ENCODE data around the gene CYP4B1. TPM values are rescaled to one million over a fixed set of nuclear protein-coding genes. Genes with fewer than 3 reads are reported as not detected.

CYP4B1 gene
- total RNA-seq (not detected), total RNA-seq (0 to 0.32 (median 0) reads per million in 172 experiments)
- 0.16 TPM for polyA plus RNA-seq (2013, experiment 1 of 2)
- 0.08 TPM for polyA plus RNA-seq (2013, experiment 2 of 2)

GRCh38 chr1:46798810-46799209 lies at the start of gene CYP4B1:
CYP4B1 (plus strand) TSS chr1:46799046; CDS start chr1:46799082, 36 bp downstream.
- ChIA-PET CTCF (no interaction called here), POLR2A (no interaction called here)
- H3K36me3 ChIP-seq (ENCODE audit: insufficient read depth, low read length), result no peaks in the 10 kb centered on the region
- peaks cover 0 to 5% of the 10 kb centered on the region in 2 experiments for H3K27me3 ChIP-seq (ENCODE audit: control insufficient read depth in 1 of 2, insufficient read depth in 2 of 2, low read length in 2 of 2)
- H3K9me3 ChIP-seq (ENCODE audit: control insufficient read depth in 1 of 2, insufficient read depth in 1 of 2, low read length in 2 of 2), result no peaks in the 10 kb centered on the region
- ATAC-seq (ENCODE audit: poor library complexity), result no peak
- Mint-ChIP-seq H3K4me1 (ENCODE audit: low read depth) (no peaks in the 10 kb centered on the region), H3K27me3 (peaks cover 28% of the 10 kb centered on the region), H3K36me3 (ENCODE audit: low read depth) (no peaks in the 10 kb centered on the region), H3K9me3 (no peaks in the 10 kb centered on the region), H3K4me3 (no peak within 1 kb of the TSS), H3K27ac (no peak within 1 kb of the TSS)
- H3K27ac ChIP-seq (ENCODE audit: low read depth in 1 of 2, low read length in 2 of 2), result no peak within 1 kb of the TSS
- intact Hi-C loops (cut with DNase I, micrococcal nuclease), result no loop called here
- H3K4me1 ChIP-seq (ENCODE audit: insufficient read depth, low read length), result no peaks in the 10 kb centered on the region
- no peak for TF ChIP-seq CTCF (IDR thresholded peaks at IDR 0.05)
- no peak within 1 kb of the TSS for H3K4me3 ChIP-seq (ENCODE audit: low read length)
- no peak for DNase-seq

- Mint-ChIP-seq H3K27me3 (peaks cover 85% of the 10 kb centered on the region), H3K36me3 (ENCODE audit: low read depth) (no peaks in the 10 kb centered on the region), H3K4me1 (ENCODE audit: low read depth) (no peaks in the 10 kb centered on the region), H3K4me3 (no peak overlapping the region), H3K27ac (no peak overlapping the region), H3K9me3 (no peaks in the 10 kb centered on the region)
- ChIA-PET CTCF (no interaction called here), POLR2A (no interaction called here)
- H3K27me3 ChIP-seq (ENCODE audit: control insufficient read depth in 1 of 2, insufficient read depth in 2 of 2, low read length in 2 of 2), result peaks cover 11 to 24% of the 10 kb centered on the region in 2 experiments
- H3K4me1 ChIP-seq (ENCODE audit: insufficient read depth, low read length), result no peaks in the 10 kb centered on the region
- intact Hi-C loops (cut with DNase I, micrococcal nuclease), result no loop called here
- no peaks in the 10 kb centered on the region for H3K9me3 ChIP-seq (ENCODE audit: control insufficient read depth in 1 of 2, insufficient read depth in 1 of 2, low read length in 2 of 2)
- DNase-seq, result no peak
- ATAC-seq (ENCODE audit: poor library complexity), result no peak
- H3K4me3 ChIP-seq (ENCODE audit: low read length), result no peak overlapping the region
- TF ChIP-seq CTCF (IDR thresholded peaks at IDR 0.05), result no peak
- H3K36me3 ChIP-seq (ENCODE audit: insufficient read depth, low read length), result no peaks in the 10 kb centered on the region
- H3K27ac ChIP-seq (ENCODE audit: low read depth in 1 of 2, low read length in 2 of 2), result no peak overlapping the region
Measured at GRCh38 chr1:46749404-46749803, 49.4 kb upstream of the CYP4B1 start.

GRCh38 chr1:46749921-46750404 lies 48.9 kb upstream of the CYP4B1 start:
- no peak overlapping the region for H3K4me3 ChIP-seq (ENCODE audit: low read length)
- Mint-ChIP-seq H3K27ac (no peak overlapping the region), H3K36me3 (ENCODE audit: low read depth) (no peaks in the 10 kb centered on the region), H3K27me3 (peaks cover 86% of the 10 kb centered on the region), H3K4me1 (ENCODE audit: low read depth) (no peaks in the 10 kb centered on the region), H3K9me3 (no peaks in the 10 kb centered on the region), H3K4me3 (no peak overlapping the region)
- TF ChIP-seq CTCF (IDR thresholded peaks at IDR 0.05), result no peak
- intact Hi-C loops (cut with DNase I, micrococcal nuclease), result no loop called here
- ATAC-seq (ENCODE audit: poor library complexity), result no peak
- no peaks in the 10 kb centered on the region for H3K36me3 ChIP-seq (ENCODE audit: insufficient read depth, low read length)
- H3K9me3 ChIP-seq (ENCODE audit: control insufficient read depth in 1 of 2, insufficient read depth in 1 of 2, low read length in 2 of 2), result no peaks in the 10 kb centered on the region
- POLR2A ChIA-PET, result no interaction called here
- peaks cover 5 to 24% of the 10 kb centered on the region in 2 experiments for H3K27me3 ChIP-seq (ENCODE audit: control insufficient read depth in 1 of 2, insufficient read depth in 2 of 2, low read length in 2 of 2)
- DNase-seq, result no peak
- CTCF ChIA-PET, result no interaction called here
- H3K4me1 ChIP-seq (ENCODE audit: insufficient read depth, low read length), result no peaks in the 10 kb centered on the region
- no peak overlapping the region for H3K27ac ChIP-seq (ENCODE audit: low read depth in 1 of 2, low read length in 2 of 2)
